HG03432 (cell line): ENCODE results near the gene CC2D1B.

Experiments
- ATAC-seq: cut with Tn5 transposase; IDR thresholded peaks from one replicate; pipeline ENCODE4 v1.9.1; 2021; ENCODE audit warnings: mild to moderate bottlenecking, moderate library complexity; ENCODE audit not compliant: unreplicated experiment

CC2D1B gene

DNA sequence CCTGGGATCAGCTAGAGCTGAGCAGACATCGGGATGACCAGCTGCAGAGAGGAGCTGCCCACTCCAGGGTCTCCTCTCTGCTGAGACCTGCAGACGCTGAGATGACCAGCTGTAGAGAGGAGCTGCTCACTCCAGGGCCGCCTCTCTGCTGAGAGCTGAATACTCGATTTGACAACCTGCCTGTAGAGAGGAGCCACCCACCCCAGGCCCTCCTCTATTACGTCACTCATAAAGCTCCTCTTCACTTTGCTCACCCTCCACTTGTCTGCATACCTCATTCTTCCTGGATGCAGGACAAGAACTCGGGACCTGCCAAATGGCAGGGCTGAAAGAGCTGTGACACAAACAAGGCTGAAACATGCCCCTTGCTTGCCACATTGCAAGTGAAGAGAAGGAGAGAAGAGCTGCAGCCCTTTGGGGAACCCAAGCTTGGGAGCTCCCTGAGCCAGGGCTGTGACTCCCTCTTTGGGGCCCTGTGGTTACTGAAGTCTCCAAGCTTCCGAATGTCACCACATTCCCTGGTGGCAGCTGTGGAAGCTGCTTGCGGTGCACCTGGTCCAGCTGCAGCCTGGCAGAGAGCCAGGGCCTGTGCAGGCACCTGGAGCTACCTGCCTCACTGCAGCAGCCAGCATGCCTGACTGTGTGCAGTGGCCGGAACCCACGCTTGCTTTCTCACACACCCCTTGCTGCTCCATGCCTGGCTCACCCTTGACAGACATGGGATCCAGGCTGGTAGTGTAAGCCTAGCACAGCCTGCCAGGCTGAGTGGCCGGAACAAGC is 59.6 kb downstream of the CC2D1B start:
- ATAC-seq, result no peak

DNA sequence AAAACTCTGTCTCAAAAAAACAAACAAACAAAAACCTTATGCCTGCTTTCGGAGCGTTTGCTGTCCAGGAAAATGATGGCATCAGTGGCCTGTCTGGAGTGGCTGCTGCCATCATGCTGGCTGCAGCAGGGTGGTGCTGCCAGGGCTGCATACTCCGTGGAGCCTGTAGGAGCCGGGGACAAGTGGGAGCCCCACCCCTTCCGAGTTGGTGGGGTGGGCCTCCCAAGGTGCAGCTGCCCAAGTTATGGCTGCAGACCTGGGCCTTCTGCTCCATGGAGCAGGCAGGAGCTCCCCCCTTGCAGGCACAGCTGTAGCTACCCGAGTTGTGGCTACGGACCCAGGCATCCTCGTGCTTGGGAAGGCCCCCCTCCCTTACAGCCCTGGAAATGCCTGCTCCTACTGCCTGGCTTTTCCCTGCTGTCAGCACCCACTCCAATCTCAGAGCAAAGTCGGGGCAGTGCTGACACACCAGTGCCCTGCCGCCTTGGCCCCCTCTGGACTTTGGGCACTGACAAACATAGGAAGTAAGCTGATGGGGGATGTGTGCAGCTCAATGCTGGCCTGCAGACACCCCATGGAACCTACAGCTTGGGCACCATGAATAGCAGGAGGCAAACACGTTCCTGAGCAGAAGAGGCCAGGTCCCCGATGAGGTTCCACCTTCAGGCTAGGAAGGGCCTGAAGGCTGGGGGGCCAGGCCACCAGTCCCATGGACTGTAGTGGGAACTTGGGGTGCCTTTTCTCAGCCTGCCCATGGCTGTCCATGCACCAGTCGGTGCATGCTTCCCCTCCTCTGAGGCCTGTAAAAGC is 60.4 kb downstream of the CC2D1B start:
- no peak for ATAC-seq
